ENCODE results near the gene SSBP3. TPM values are rescaled to one million over a fixed set of nuclear protein-coding genes. Genes with fewer than 3 reads are reported as not detected.

The SSBP3 gene
- total RNA-seq, 2 experiments from 2014 or later, result 16.5 to 44.9 TPM

DNA sequence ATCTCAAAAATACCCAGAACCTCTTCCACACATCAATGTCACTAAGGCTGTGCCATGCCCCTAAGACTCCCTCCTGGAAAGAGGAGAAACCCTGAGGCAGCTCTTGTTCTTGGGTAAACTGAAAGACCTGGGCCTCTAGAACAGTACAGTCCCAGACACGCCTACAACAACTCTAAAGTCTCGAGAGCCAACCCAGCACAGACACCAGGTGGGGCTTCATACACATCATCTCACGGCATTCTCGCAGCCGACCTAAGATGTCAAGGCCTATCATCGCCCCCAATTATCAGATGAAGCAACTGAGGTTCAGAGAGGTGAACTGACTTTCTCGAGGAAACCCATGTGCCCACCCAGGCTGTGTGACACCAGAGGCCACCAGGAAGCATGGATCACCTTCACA lies 135.7 kb downstream of the SSBP3 start:
- no peak for DNase-seq (ENCODE audit: low spot score)
- ChIA-PET CTCF (ENCODE audit: unreplicated experiment) (no interaction called here), POLR2A (interaction anchor here (0.7 kb wide), 1 partner anchor 8 kb away, joined by 3 read pairs; no protein-coding TSS in a partner anchor)
- Histone ChIP-seq H4K20me1 (ENCODE audit: insufficient read depth, low read length) (no peaks in the 10 kb centered on the region), H3K36me3 (ENCODE audit: insufficient read depth, low read length) (no peaks in the 10 kb centered on the region), H3K9me2 (ENCODE audit: insufficient read depth, low read length) (no peaks in the 10 kb centered on the region), H3K9me3 (ENCODE audit: low read length) (no peaks in the 10 kb centered on the region), H3K4me1 (ENCODE audit: insufficient read depth, low read length, poor library complexity, severe bottlenecking) (peaks cover 17% of the 10 kb centered on the region), H3K4me3 (ENCODE audit: low read depth, low read length, poor library complexity, severe bottlenecking) (no peak overlapping the region), H3K4me2 (ENCODE audit: low read length) (no peak overlapping the region), H3K79me2 (ENCODE audit: insufficient read depth, low read depth, low read length) (no peaks in the 10 kb centered on the region), H2AFZ (ENCODE audit: low read length) (no peak overlapping the region), H3K27ac (ENCODE audit: low read depth, low read length, poor library complexity, severe bottlenecking) (no peak overlapping the region)
- intact Hi-C loops (cut with micrococcal nuclease; ENCODE audit: unreplicated experiment), result loop anchor here (5.0 kb wide), 1 partner anchor 68 kb away; the partner anchor contains the start of genes CYB5RL and MRPL37
- TF ChIP-seq EZH2phosphoT487 (IDR thresholded peaks at IDR 0.05; ENCODE audit: borderline replicate concordance, low read depth, low read length), result no peak
- TF ChIP-seq, protein P1, sequence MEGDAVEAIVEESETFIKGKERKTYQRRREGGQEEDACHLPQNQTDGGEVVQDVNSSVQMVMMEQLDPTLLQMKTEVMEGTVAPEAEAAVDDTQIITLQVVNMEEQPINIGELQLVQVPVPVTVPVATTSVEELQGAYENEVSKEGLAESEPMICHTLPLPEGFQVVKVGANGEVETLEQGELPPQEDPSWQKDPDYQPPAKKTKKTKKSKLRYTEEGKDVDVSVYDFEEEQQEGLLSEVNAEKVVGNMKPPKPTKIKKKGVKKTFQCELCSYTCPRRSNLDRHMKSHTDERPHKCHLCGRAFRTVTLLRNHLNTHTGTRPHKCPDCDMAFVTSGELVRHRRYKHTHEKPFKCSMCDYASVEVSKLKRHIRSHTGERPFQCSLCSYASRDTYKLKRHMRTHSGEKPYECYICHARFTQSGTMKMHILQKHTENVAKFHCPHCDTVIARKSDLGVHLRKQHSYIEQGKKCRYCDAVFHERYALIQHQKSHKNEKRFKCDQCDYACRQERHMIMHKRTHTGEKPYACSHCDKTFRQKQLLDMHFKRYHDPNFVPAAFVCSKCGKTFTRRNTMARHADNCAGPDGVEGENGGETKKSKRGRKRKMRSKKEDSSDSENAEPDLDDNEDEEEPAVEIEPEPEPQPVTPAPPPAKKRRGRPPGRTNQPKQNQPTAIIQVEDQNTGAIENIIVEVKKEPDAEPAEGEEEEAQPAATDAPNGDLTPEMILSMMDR (conservative IDR thresholded peaks at IDR 0.05; ENCODE audit: low read length), result no peak
- BruUV-seq (replicated peaks), result no TSS peak

DNA sequence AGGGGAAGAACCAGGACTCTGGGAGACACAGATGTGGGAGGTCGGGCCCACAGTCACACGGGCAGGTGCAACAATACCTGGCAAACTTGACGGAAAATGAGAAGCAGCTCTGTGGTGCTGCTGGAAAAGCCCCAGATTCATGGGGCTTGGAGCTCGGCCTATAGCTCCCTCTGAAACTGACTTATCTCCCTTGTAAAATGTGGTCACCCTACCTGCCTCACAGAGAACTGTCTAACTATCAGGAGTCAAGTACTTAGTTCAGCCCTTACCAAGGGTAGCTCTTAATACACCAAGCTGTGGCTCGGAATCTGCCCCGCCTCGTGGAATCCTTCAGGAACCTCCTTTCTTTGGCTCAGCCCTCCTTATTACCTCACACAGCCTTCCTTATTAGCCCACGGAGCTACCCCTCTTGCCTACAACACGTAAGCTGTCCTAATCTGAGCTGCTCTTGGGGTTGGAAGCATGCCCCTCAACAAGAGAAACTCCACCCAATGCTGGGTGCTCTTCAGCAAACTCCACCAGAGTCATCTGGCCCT lies 137.4 kb downstream of the SSBP3 start:
- CTCF ChIA-PET (ENCODE audit: unreplicated experiment), result interaction anchor here (0.6 kb wide), 1 partner anchor 461 kb away, joined by 3 read pairs; no protein-coding TSS in a partner anchor
- Histone ChIP-seq H4K20me1 (ENCODE audit: insufficient read depth, low read length) (no peaks in the 10 kb centered on the region), H3K9me3 (ENCODE audit: low read length) (no peaks in the 10 kb centered on the region), H3K79me2 (ENCODE audit: insufficient read depth, low read depth, low read length) (no peaks in the 10 kb centered on the region), H3K27ac (ENCODE audit: low read depth, low read length, poor library complexity, severe bottlenecking) (no peak overlapping the region), H3K4me2 (ENCODE audit: low read length) (no peak overlapping the region), H2AFZ (ENCODE audit: low read length) (no peak overlapping the region), H3K9me2 (ENCODE audit: insufficient read depth, low read length) (no peaks in the 10 kb centered on the region), H3K4me1 (ENCODE audit: insufficient read depth, low read length, poor library complexity, severe bottlenecking) (peaks cover 14% of the 10 kb centered on the region), H3K4me3 (ENCODE audit: low read depth, low read length, poor library complexity, severe bottlenecking) (no peak overlapping the region), H3K36me3 (ENCODE audit: insufficient read depth, low read length) (no peaks in the 10 kb centered on the region)
- no peak for TF ChIP-seq EZH2phosphoT487 (IDR thresholded peaks at IDR 0.05; ENCODE audit: borderline replicate concordance, low read depth, low read length)
- TF ChIP-seq, protein P1 (conservative IDR thresholded peaks at IDR 0.05; ENCODE audit: low read length), result no peak
- BruUV-seq (replicated peaks), result no TSS peak
- DNase-seq (ENCODE audit: low spot score), result no peak
- POLR2A ChIA-PET, result no interaction called here
- intact Hi-C loops (cut with micrococcal nuclease; ENCODE audit: unreplicated experiment), result no loop called here
